Skeletal muscle satellite cell (primary cell): ENCODE measurements around the gene CYTH1.

Experiments
- H3K27me3 ChIP-seq: 2 replicates; pipeline ENCODE4 v1.7.0; 2013; ENCODE audit warnings: low read length; ENCODE audit not compliant: control insufficient read depth, insufficient read depth
- H3K36me3 ChIP-seq: 2 replicates; pipeline ENCODE4 v1.7.0; 2013; ENCODE audit warnings: mild to moderate bottlenecking, control low read depth, low read length; ENCODE audit not compliant: insufficient read depth
- H3K4me1 ChIP-seq: 2 replicates; pipeline ENCODE4 v1.7.0; 2013; ENCODE audit warnings: low read length; ENCODE audit not compliant: control insufficient read depth, insufficient read depth
- H3K4me2 ChIP-seq: 2 replicates; pipeline ENCODE4 v1.7.0; 2013; ENCODE audit warnings: mild to moderate bottlenecking, low read length
- H3K4me3 ChIP-seq: 2 replicates; pipeline ENCODE4 v1.7.0; 2013; ENCODE audit warnings: low read length
- H3K9ac ChIP-seq: 2 replicates; pipeline ENCODE4 v1.7.0; 2013; ENCODE audit warnings: mild to moderate bottlenecking, low read depth, low read length, moderate library complexity
- H3K9me3 ChIP-seq: replicated peaks from 2 replicates; pipeline ENCODE4 v1.7.0; 2013; ENCODE audit warnings: mild to moderate bottlenecking, control low read depth, low read length

Gene CYTH1

DNA sequence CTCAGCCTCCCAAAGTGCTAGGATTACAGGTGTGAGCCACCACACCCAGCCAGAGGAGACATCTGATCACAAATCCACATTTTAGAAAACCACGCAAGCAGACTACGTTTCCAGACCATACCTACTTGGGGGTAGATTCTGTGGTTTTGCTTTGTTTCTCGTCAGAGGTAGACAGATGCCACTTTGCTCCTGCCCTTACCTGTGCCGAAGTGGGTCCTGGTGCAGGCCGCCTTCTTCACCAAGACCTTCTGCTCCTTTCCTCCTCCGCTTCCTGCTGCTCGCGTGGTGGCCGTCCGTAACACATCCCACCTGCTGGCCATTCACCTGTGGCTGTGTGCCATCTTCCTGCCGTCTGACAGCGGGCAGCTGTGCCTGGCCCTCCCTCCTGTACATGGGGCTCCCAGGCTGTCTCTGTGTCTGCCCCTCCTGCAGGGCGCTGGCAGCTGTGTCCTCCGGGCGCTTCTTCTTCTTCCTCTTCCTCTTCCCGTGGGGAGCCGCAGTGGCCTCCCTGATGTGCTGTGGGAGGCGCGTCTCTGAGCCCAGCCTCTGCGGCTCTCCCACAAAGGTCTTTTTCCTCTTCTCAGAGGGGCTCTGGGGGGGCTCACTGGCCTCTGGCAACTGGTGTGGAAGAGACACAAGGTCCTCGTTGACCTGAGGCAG lies 21.2 kb upstream of the CYTH1 start:
- Histone ChIP-seq H3K9me3 (no peaks in the 10 kb centered on the region), H3K27me3 (no peaks in the 10 kb centered on the region), H3K36me3 (peaks cover 67% of the 10 kb centered on the region), H3K4me1 (no peaks in the 10 kb centered on the region), H3K4me3 (no peak overlapping the region), H3K4me2 (no peak overlapping the region), H3K9ac (no peak overlapping the region)

DNA sequence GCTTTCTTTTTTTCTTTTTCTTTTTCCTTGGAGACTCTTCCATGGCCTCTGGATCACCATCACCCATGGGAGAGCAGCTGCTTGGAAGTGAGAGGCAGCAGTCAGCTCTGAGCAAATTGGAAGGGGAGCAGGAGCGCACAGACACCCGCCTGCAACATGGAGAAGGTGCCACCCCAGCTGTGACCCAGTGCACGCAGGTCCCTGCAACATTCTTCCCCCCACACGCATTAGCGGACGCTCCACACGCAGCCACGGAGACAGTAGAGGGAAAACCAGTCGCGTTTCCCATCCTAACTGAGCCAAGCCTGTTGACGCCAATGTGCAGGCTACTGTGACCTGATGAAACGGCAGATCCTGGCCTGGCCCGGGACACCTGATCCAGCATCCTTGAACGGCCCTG lies 20.4 kb upstream of the CYTH1 start:
- Histone ChIP-seq H3K9me3 (no peaks in the 10 kb centered on the region), H3K4me2 (no peak overlapping the region), H3K9ac (no peak overlapping the region), H3K4me1 (no peaks in the 10 kb centered on the region), H3K36me3 (peaks cover 67% of the 10 kb centered on the region), H3K4me3 (no peak overlapping the region), H3K27me3 (no peaks in the 10 kb centered on the region)

DNA sequence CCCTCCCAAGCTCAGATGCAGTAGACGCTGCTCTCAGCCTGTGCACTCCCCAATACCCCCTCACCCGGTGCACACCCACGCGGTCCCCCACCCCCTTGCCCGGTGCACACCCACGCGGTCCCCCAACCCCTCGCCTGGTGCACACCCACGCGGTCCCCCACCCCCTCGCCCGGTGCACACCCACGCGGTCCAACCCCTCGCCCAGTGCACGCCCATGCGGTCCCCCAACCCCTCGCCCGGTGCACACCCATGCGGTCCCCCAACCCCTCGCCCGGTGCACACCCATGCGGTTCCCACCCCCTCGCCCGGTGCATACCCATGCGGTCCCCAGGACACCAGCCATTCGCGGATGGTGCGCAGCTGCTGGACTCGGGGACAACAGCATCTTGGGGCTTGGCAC lies 19.9 kb upstream of the CYTH1 start:
- Histone ChIP-seq H3K4me2 (no peak overlapping the region), H3K9ac (no peak overlapping the region), H3K4me3 (no peak overlapping the region), H3K27me3 (no peaks in the 10 kb centered on the region), H3K36me3 (peaks cover 67% of the 10 kb centered on the region), H3K4me1 (no peaks in the 10 kb centered on the region), H3K9me3 (no peaks in the 10 kb centered on the region)

DNA sequence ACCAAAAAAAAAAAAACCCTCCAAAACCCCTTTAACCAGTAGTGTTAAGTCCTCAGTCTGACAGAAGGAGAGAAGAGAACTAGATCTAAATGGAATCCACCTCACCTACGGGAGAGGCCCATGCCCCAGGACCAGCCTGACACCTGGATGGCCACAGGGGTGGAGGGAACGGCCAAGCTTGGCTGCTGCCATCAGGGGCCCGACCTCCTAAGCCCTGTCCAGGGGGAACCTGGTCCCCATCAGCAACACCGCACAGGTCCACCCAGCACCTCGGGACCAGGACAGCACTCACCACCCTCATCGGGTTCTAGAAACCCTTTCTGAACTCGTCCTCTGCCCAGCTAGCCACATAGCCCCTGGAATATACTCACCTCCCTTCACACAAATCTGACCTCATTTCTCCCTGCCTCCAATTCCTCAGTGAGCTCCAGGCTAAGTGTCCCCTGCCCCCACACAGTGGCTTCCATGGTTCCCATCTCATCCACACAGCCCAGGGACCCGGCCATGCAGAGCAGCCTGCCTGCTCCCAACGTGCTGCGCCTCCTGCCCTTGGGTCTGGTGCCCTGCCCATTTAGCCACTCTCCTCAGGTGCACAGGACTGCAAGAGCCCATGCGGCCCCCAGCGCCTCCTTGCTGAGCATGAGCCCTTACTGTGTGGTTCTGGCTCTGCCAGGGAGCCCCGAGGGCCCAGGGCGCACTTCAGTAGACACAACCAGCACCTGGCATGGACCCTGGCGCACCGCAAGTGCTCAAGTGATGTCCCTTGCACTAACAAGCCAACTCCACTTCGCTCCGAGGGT lies 18.3 kb upstream of the CYTH1 start:
- no peaks in the 10 kb centered on the region for H3K4me1 ChIP-seq
- H3K27me3 ChIP-seq: no peaks in the 10 kb centered on the region
- H3K9me3 ChIP-seq: no peaks in the 10 kb centered on the region
- H3K4me3 ChIP-seq: no peak overlapping the region
- H3K9ac ChIP-seq: no peak overlapping the region
- peaks cover 69% of the 10 kb centered on the region for H3K36me3 ChIP-seq
- H3K4me2 ChIP-seq: no peak overlapping the region

DNA sequence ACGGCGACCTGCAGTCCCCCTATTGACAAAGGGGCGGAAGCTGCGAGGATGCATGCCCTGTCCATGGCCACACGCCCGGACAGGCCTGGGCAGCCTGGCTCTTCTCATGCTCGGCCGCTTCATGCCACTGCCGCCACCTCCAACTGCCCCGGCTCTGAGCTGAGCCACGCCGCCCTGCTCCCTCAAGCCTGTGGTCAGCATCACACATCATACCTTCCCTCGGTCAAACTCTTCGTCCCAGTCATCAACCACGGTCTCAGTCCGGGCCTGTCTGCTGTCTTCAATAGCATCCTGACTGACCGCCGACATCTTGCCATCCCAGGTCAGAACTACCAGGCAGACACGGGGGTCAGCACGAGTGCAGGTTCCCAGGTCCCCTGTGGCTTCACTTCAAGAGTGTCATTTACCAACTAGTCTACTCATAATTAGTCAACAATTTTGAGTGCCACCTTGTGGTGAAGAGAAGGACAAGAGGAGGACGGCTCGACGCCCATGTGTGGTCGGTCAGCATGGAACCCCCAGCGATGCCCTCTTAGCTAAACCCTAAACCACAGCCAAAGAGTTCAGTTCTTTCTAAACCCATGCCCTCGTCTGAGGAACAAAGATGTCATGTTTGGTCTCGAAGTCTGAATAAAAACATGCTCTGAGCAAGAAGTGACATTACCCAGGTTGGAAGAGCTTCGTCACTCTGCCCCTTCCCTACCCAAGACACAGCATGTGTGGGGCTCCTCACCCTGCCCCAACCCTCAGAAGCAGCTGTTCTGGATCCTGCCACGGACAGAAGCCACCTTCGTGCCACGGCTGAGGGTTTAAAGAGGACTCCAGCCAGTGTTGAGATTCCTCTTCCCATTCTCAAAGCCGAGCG lies 16.9 kb upstream of the CYTH1 start:
- Histone ChIP-seq H3K9me3 (no peaks in the 10 kb centered on the region), H3K9ac (no peak overlapping the region), H3K4me3 (no peak overlapping the region), H3K36me3 (peaks cover 71% of the 10 kb centered on the region), H3K4me2 (no peak overlapping the region), H3K27me3 (no peaks in the 10 kb centered on the region), H3K4me1 (no peaks in the 10 kb centered on the region)

DNA sequence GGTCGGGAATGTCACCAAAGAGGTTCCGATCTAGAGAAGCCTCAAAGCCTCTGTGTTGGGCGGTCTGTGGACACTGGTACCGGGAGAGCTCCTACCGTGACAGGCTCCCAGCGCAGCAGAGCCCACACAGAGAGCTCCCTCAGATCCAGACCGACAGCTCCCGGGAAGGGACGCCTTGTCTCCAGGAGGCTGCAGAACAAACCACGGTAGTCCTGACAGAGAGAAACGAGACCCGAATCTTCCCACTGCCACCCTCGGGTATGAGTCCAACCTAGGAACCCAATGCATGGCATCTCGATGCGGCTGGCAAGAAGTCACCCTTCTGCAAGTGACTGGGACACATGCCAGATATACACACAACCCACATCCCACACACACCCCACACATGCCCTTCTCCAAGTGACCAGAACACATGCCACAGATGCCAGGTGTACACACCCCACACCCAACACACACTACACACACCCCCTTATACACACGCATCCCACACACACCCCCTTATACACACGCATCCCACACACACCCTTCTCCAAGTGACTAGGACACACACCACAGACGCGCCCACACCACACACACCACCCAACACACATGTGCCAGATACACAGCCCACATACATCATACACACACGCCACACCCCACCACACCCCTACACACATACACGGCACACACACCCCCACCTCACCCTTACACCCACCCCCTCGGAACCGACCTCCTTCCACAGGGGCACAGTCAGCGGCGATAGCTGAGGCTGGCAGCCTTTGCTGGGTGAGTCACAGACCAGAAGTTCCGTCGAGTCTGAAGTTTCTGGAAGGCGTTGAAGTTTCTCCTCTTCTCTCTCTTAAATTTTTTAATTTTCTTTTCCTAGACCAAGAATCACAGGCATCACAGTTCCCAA lies 15.9 kb upstream of the CYTH1 start:
- peaks cover 65% of the 10 kb centered on the region for H3K36me3 ChIP-seq
- H3K4me2 ChIP-seq: no peak overlapping the region
- H3K27me3 ChIP-seq: no peaks in the 10 kb centered on the region
- no peaks in the 10 kb centered on the region for H3K4me1 ChIP-seq
- no peak overlapping the region for H3K4me3 ChIP-seq
- H3K9me3 ChIP-seq: no peaks in the 10 kb centered on the region
- H3K9ac ChIP-seq: no peak overlapping the region

DNA sequence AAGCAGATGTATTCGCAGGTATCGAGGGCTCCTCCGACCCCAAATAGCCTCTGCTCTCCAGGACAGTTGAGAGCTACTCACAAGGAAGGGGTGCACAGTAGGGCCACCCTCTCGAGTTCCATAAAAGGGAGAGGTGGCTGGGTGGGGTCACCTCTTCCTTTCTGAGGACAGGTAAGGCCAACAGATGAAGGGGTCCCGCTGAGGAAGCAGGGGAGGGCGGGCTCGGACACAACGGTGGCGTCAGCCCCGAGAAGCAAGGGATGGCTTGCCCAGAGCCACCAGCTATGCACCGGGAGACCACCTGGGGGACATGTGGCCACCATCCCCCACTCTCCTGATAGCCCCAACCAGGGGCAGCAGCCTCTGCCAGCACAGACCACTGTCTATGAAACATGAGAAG lies 15.1 kb upstream of the CYTH1 start:
- H3K4me1 ChIP-seq: peaks cover 2% of the 10 kb centered on the region
- H3K36me3 ChIP-seq: peaks cover 58% of the 10 kb centered on the region
- no peak overlapping the region for H3K4me3 ChIP-seq
- no peak overlapping the region for H3K9ac ChIP-seq
- no peaks in the 10 kb centered on the region for H3K27me3 ChIP-seq
- no peak overlapping the region for H3K4me2 ChIP-seq
- H3K9me3 ChIP-seq: no peaks in the 10 kb centered on the region

DNA sequence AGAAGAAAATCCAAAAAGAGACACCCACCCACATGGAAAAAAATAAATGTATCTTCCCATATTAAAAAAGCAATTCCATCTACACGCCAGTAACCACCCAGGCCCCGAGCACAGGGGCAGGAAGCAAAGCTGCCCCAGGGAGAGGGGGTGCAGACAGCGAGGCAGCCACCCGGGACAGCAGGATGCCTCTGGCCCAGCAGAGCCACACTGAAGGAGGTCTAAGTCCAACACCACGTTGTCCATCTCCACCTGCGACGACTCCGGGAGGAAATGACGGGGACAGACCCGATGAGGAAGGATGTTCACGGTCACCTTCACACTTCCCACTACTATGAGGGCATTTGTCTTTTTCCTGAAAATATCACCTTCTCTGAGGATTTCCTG lies 14.4 kb upstream of the CYTH1 start:
- Histone ChIP-seq H3K36me3 (peaks cover 55% of the 10 kb centered on the region), H3K4me1 (peaks cover 9% of the 10 kb centered on the region)

DNA sequence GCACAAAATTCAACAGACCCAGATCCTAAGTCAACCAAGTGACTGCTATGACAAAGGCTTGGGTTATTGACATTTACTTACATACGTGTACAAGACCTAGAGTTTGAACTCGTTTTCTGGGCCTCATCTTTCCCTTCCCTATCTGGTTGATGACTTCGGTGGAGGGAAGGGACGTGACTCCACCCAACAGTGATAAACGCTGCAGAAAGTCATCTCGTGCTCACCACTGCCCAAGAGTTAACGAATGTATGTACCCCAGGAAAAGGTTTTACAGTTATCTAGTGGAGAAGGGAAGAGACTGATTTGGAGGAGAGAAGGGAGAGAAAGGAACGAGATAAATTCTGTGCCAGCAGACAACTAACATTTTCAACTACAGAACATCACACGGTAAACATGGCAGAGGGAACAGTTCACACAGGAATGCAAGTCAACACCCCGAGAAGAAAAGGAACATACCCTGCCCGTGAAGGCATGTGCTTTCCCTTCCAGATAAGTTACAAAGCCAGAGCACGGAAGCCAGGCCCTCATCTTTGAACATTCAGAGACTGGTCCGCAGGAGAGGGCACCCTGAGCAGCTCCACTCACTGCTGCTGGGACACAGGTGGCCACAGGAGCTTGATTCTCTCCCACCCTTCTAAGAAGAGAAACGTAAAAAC lies 13.9 kb upstream of the CYTH1 start:
- H3K4me1 ChIP-seq: peaks cover 14% of the 10 kb centered on the region
- H3K4me3 ChIP-seq: no peak overlapping the region
- H3K9me3 ChIP-seq: no peaks in the 10 kb centered on the region
- H3K4me2 ChIP-seq: no peak overlapping the region
- H3K9ac ChIP-seq: no peak overlapping the region
- no peaks in the 10 kb centered on the region for H3K27me3 ChIP-seq
- H3K36me3 ChIP-seq: peaks cover 52% of the 10 kb centered on the region

More for the DNA sequence above, 14.4 kb upstream of the CYTH1 start:
- H3K4me3 ChIP-seq: no peak overlapping the region
- H3K27me3 ChIP-seq: no peaks in the 10 kb centered on the region
- H3K9me3 ChIP-seq: no peaks in the 10 kb centered on the region
- no peak overlapping the region for H3K4me2 ChIP-seq
- no peak overlapping the region for H3K9ac ChIP-seq

DNA sequence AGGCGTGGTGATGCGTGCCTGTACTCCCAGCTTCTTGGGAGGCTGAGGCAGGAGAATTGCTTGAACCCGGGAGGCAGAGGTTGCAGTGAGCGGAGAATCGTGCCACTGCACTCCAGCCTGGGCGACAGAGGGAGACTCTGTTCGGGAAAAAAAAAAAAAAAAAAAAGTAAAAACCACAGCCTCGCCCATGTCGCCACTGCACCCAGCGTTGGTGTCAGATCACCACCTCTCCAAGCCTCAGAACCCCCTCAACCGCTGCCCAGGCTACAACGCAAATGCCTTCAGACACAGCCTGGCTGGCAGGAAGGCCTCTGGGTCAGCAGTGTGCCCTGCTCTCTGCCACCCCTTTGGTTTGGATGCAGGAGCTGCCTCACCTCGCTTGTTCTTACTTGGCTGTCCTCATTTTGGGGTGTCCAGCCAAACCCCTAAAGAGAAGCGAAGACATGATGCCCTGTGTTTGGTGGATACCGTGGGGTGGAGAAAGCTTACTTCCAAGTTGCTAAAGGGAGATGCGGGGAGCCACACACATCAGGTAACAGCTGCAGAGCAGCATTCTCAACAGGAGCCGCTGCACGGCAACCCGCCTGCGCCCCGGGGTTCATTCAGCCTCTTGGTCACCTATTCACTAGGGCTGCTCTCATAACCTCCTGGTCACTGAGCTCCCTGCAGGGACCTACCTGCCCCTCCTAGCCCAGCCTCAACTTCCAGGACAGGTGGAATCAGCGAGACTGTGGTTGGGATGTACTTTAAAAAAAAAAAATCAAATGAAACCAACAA lies 13.0 kb upstream of the CYTH1 start:
- H3K9ac ChIP-seq: no peak overlapping the region
- peaks cover 22% of the 10 kb centered on the region for H3K4me1 ChIP-seq
- H3K36me3 ChIP-seq: peaks cover 52% of the 10 kb centered on the region
- H3K4me2 ChIP-seq: no peak overlapping the region
- H3K27me3 ChIP-seq: no peaks in the 10 kb centered on the region
- H3K4me3 ChIP-seq: no peak overlapping the region
- no peaks in the 10 kb centered on the region for H3K9me3 ChIP-seq
